BLaER1 (cell line): ENCODE results near the gene PHLDB1.
"Not testable (repeated sequence)": the region's sequence is repeated elsewhere in the genome, so short reads cannot be mapped to it uniquely, and the experiment has no call there.

Experiments
- H3K27ac ChIP-seq: shearing (Covaris generic); formaldehyde crosslinking; 2 replicates; pipeline ENCODE4 v1.8.1; 2022
- H3K27me3 ChIP-seq: shearing (Covaris generic); formaldehyde crosslinking; 2 replicates; pipeline ENCODE4 v1.8.1; 2022
- H3K36me3 ChIP-seq: shearing (Covaris generic); formaldehyde crosslinking; 2 replicates; pipeline ENCODE4 v1.8.1; 2022
- H3K4me1 ChIP-seq: shearing (Covaris generic); formaldehyde crosslinking; 2 replicates; pipeline ENCODE4 v1.8.1; 2022
- H3K4me2 ChIP-seq: shearing (Covaris generic); formaldehyde crosslinking; 2 replicates; pipeline ENCODE4 v1.8.1; 2022
- H3K4me3 ChIP-seq: shearing (Covaris generic); formaldehyde crosslinking; 2 replicates; pipeline ENCODE4 v1.8.1; 2022
- H3K9ac ChIP-seq: shearing (Covaris generic); formaldehyde crosslinking; 2 replicates; pipeline ENCODE4 v1.8.1; 2022
- H3K9me3 ChIP-seq: shearing (Covaris generic); formaldehyde crosslinking; 2 replicates; pipeline ENCODE4 v1.8.1; 2022
- H4K20me1 ChIP-seq: shearing (Covaris generic); formaldehyde crosslinking; 2 replicates; pipeline ENCODE4 v1.8.1; 2022
- Cebpa-rat ChIP-seq: shearing (Covaris generic); IDR thresholded peaks from 2 replicates; pipeline ENCODE4 v1.8.1; 2022

Gene PHLDB1

GRCh38 chr11:118666371-118666770, 59.0 kb downstream of the PHLDB1 start:
- H3K27me3 ChIP-seq, result no peaks in the 10 kb centered on the region
- H3K4me2 ChIP-seq, result no peak overlapping the region
- no peaks in the 10 kb centered on the region for H4K20me1 ChIP-seq
- no peak for TF ChIP-seq Cebpa-rat
- no peak overlapping the region for H3K4me3 ChIP-seq
- no peaks in the 10 kb centered on the region for H3K4me1 ChIP-seq
- H3K36me3 ChIP-seq, result no peaks in the 10 kb centered on the region
- H3K9ac ChIP-seq, result no peak overlapping the region
- H3K27ac ChIP-seq, result no peak overlapping the region
- no peaks in the 10 kb centered on the region for H3K9me3 ChIP-seq

- TF ChIP-seq Cebpa-rat, result no peak
- H3K9ac ChIP-seq, result no peak overlapping the region
These were observed 62.6 kb downstream of the PHLDB1 start for GRCh38 chr11:118670063-118670462.

GRCh38 chr11:118671254-118671653, 63.8 kb downstream of the PHLDB1 start:
- Histone ChIP-seq H3K36me3 (no peaks in the 10 kb centered on the region), H3K27ac (no peak overlapping the region), H3K4me3 (no peak overlapping the region), H3K9me3 (peaks cover 9% of the 10 kb centered on the region; the same call in 1 of the 2 replicates), H3K4me2 (no peak overlapping the region), H3K4me1 (no peaks in the 10 kb centered on the region), H3K9ac (no peak overlapping the region), H3K27me3 (no peaks in the 10 kb centered on the region), H4K20me1 (no peaks in the 10 kb centered on the region)
- TF ChIP-seq Cebpa-rat, result no peak

More at GRCh38 chr11:118670063-118670462, 62.6 kb downstream of the PHLDB1 start:
- Histone ChIP-seq H3K27me3 (no peaks in the 10 kb centered on the region), H4K20me1 (no peaks in the 10 kb centered on the region), H3K4me2 (no peak overlapping the region), H3K36me3 (no peaks in the 10 kb centered on the region), H3K4me1 (no peaks in the 10 kb centered on the region), H3K4me3 (no peak overlapping the region), H3K27ac (no peak overlapping the region), H3K9me3 (no peaks in the 10 kb centered on the region)

GRCh38 chr11:118672846-118673245, 65.4 kb downstream of the PHLDB1 start:
- peaks cover 14% of the 10 kb centered on the region for H3K9me3 ChIP-seq
- H3K27me3 ChIP-seq, result no peaks in the 10 kb centered on the region
- no peak overlapping the region for H3K9ac ChIP-seq
- no peak overlapping the region for H3K4me3 ChIP-seq
- H3K4me2 ChIP-seq, result no peak overlapping the region
- no peaks in the 10 kb centered on the region for H3K4me1 ChIP-seq
- no peaks in the 10 kb centered on the region for H3K36me3 ChIP-seq
- no peak overlapping the region for H3K27ac ChIP-seq
- H4K20me1 ChIP-seq, result no peaks in the 10 kb centered on the region
- TF ChIP-seq Cebpa-rat, result no peak

- no peak overlapping the region for H3K4me3 ChIP-seq
- peaks cover 14% of the 10 kb centered on the region for H3K9me3 ChIP-seq
- no peaks in the 10 kb centered on the region for H3K4me1 ChIP-seq
- H3K4me2 ChIP-seq, result no peak overlapping the region
- no peak for TF ChIP-seq Cebpa-rat
- H3K27me3 ChIP-seq, result no peaks in the 10 kb centered on the region
- H4K20me1 ChIP-seq, result no peaks in the 10 kb centered on the region
- H3K36me3 ChIP-seq, result no peaks in the 10 kb centered on the region
- no peak overlapping the region for H3K27ac ChIP-seq
- H3K9ac ChIP-seq, result no peak overlapping the region
These were observed 66.1 kb downstream of the PHLDB1 start for GRCh38 chr11:118673361-118674081.

- Histone ChIP-seq H3K4me1 (no peaks in the 10 kb centered on the region), H3K27me3 (no peaks in the 10 kb centered on the region), H3K36me3 (no peaks in the 10 kb centered on the region), H3K9me3 (peaks cover 14% of the 10 kb centered on the region), H3K27ac (no peak overlapping the region), H3K9ac (no peak overlapping the region), H3K4me3 (no peak overlapping the region), H4K20me1 (no peaks in the 10 kb centered on the region), H3K4me2 (no peak overlapping the region)
- TF ChIP-seq Cebpa-rat, result no peak
These were observed 66.6 kb downstream of the PHLDB1 start for GRCh38 chr11:118674082-118674435.

GRCh38 chr11:118677977-118678376, 70.6 kb downstream of the PHLDB1 start:
- no peak overlapping the region for H3K27ac ChIP-seq

GRCh38 chr11:118678908-118679307, 71.5 kb downstream of the PHLDB1 start:
- not testable (repeated sequence) for H3K4me1 ChIP-seq, H3K27me3 ChIP-seq, H3K4me3 ChIP-seq, H3K9ac ChIP-seq, H4K20me1 ChIP-seq, H3K4me2 ChIP-seq, H3K36me3 ChIP-seq, H3K27ac ChIP-seq
- peaks cover 14% of the 10 kb centered on the region for H3K9me3 ChIP-seq

More at GRCh38 chr11:118677977-118678376, 70.6 kb downstream of the PHLDB1 start:
- peaks cover 14% of the 10 kb centered on the region for H3K9me3 ChIP-seq
- H3K4me1 ChIP-seq, result peaks cover 8% of the 10 kb centered on the region; the same call in 1 of the 2 replicates
- no peak overlapping the region for H3K4me3 ChIP-seq
- H3K4me2 ChIP-seq, result no peak overlapping the region
- H3K36me3 ChIP-seq, result no peaks in the 10 kb centered on the region
- no peak for TF ChIP-seq Cebpa-rat
- H3K9ac ChIP-seq, result no peak overlapping the region
- no peaks in the 10 kb centered on the region for H3K27me3 ChIP-seq
- no peaks in the 10 kb centered on the region for H4K20me1 ChIP-seq

GRCh38 chr11:118679483-118679882, 72.1 kb downstream of the PHLDB1 start, which contains the start of gene TREH:
Gene TREH (minus strand): TSS chr11:118679650. CDS start chr11:118679627, 23 bp downstream.
- Histone ChIP-seq H3K4me3 (no peak within 1 kb of the TSS), H4K20me1 (no peaks in the 10 kb centered on the region), H3K9me3 (peaks cover 14% of the 10 kb centered on the region), H3K27me3 (no peaks in the 10 kb centered on the region), H3K4me1 (peaks cover 8% of the 10 kb centered on the region; the same call in 1 of the 2 replicates), H3K27ac (no peak within 1 kb of the TSS), H3K9ac (no peak within 1 kb of the TSS), H3K36me3 (no peaks in the 10 kb centered on the region), H3K4me2 (no peak within 1 kb of the TSS)
- TF ChIP-seq Cebpa-rat, result no peak

- no peaks in the 10 kb centered on the region for H3K36me3 ChIP-seq
- H3K4me2 ChIP-seq, result no peak overlapping the region
- no peak overlapping the region for H3K27ac ChIP-seq
- no peak overlapping the region for H3K9ac ChIP-seq
- no peak overlapping the region for H3K4me3 ChIP-seq
- no peak for TF ChIP-seq Cebpa-rat
- H4K20me1 ChIP-seq, result no peaks in the 10 kb centered on the region
- peaks cover 8% of the 10 kb centered on the region; the same call in 1 of the 2 replicates for H3K4me1 ChIP-seq
- no peaks in the 10 kb centered on the region for H3K27me3 ChIP-seq
- 0 out of 2 replicates have a peak, but pooled peaks cover under 1% of the 10 kb centered on the region for H3K9me3 ChIP-seq
These were observed 75.0 kb downstream of the PHLDB1 start for GRCh38 chr11:118682372-118682771.

- not testable (repeated sequence) for H3K9me3 ChIP-seq, H3K4me2 ChIP-seq, H3K27ac ChIP-seq, H3K36me3 ChIP-seq, H3K4me3 ChIP-seq, H4K20me1 ChIP-seq, H3K9ac ChIP-seq, H3K4me1 ChIP-seq, H3K27me3 ChIP-seq
These were observed 75.5 kb downstream of the PHLDB1 start for GRCh38 chr11:118682939-118683338.
